ENCODE data around the gene CNTNAP2.

DNA sequence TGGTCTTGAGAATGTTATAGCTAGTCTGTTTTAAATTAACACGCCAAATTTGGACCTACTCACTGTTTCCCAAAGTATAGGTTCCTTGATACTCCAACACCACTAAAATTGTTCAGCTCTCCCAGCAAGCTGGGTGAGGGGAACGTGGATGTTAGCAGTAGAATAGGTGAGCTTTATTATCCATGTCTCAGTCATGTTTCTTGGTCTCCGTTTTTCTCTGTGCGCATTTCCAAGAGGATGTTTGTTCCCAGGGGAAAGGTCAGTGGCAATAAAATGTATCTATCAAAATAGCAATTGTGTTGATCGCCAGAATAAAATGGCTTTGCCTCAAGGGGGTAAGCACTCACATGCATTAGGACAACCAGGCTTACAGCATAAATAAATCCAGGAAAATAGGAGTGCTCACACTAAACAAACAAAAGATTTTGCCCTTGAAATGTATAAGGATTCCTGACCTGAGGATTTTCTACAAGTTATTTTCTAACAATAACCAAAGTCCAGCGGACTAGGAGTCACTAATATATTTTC is 2286.9 kb downstream of the CNTNAP2 start:
- TF ChIP-seq POLR2A (IDR thresholded peaks at IDR 0.05) (no peak), CTCF (IDR thresholded peaks at IDR 0.05) (no peak), POLR2AphosphoS5 (IDR thresholded peaks at IDR 0.05) (no peak)
